Gastrocnemius medialis (tissue), 4 donors: ENCODE measurements around the gene MAGEB17.

Source experiments
- CTCF ChIP-seq, 5 experiments: fragments of 450-650 bp in 3 of 5; fragments of 200-600 bp in 2 of 5; sonication (generic) in 2 of 5; IDR thresholded peaks in 4 of 5; conservative IDR thresholded peaks in 1 of 5; 1 replicate in 4 of 5; 2 replicates in 1 of 5; pipeline ENCODE4 v1.5.1; 2016 to 2019; ENCODE audit warnings: antibody characterized with exemption in 5 of 5, mild to moderate bottlenecking in 3 of 5, moderate library complexity in 3 of 5
- POLR2A ChIP-seq, 2 donors: fragments of 450-650 bp; IDR thresholded peaks; one replicate each; pipeline ENCODE4 v1.6.1; 2017; ENCODE audit warnings: antibody characterized with exemption in 2 of 2, mild to moderate bottlenecking in 2 of 2, moderate library complexity in 2 of 2

GRCh38 chrX:16140448-16140847, 26.8 kb upstream of the MAGEB17 start:
- TF ChIP-seq CTCF (IDR thresholded peaks at IDR 0.05 in 4 of 5, conservative IDR thresholded peaks at IDR 0.05 in 1 of 5) (no peak), POLR2A (IDR thresholded peaks at IDR 0.05) (no peak)
